Measurements from ENCODE around the gene PHLDA3. TPM values are rescaled to one million over a fixed set of nuclear protein-coding genes. Genes with fewer than 3 reads are reported as not detected.
A peak's percentile ranks its signal among the peaks of the same experiment; 100 is the strongest.

The PHLDA3 gene
- total RNA-seq, 1 donor from 2014 or later = 1.9 TPM

GRCh38 chr1:201508809-201509208, 39.8 kb upstream of the PHLDA3 start:
- peaks cover 22% of the 10 kb centered on the region for H3K4me1 ChIP-seq
- no peaks in the 10 kb centered on the region for H4K20me1 ChIP-seq (ENCODE audit: low read depth)
- Mint-ChIP-seq H3K36me3 (no peaks in the 10 kb centered on the region), H3K27ac (no peak overlapping the region), H3K27me3 (ENCODE audit: insufficient read depth, low read depth) (peaks cover 6% of the 10 kb centered on the region), H3K4me3 (no peak overlapping the region), H3K9me3 (no peaks in the 10 kb centered on the region), H3K4me1 (peaks cover 40% of the 10 kb centered on the region)
- H3K36me3 ChIP-seq = no peaks in the 10 kb centered on the region
- H3K9me3 ChIP-seq (ENCODE audit: low read depth) = no peaks in the 10 kb centered on the region
- H3K4me3 ChIP-seq = no peak overlapping the region
- H3K4me2 ChIP-seq = no peak overlapping the region
- H3K27me3 ChIP-seq = peaks cover 45% of the 10 kb centered on the region
- no peak for DNase-seq (ENCODE audit: low spot score)
- peaks cover 22% of the 10 kb centered on the region for H3F3A ChIP-seq (ENCODE audit: low read depth)
- H3K27ac ChIP-seq = no peak overlapping the region
- TF ChIP-seq EZH2 (IDR thresholded peaks at IDR 0.05) (no peak), EZH2phosphoT487 (IDR thresholded peaks at IDR 0.05) (no peak), CTCF (IDR thresholded peaks at IDR 0.05) (no peak)
- H2AFZ ChIP-seq (replicated peaks) = no peak overlapping the region
- H3K9ac ChIP-seq = no peak overlapping the region
- no peaks in the 10 kb centered on the region for H3K79me2 ChIP-seq (ENCODE audit: low read depth)

- Histone ChIP-seq H3F3A (ENCODE audit: low read depth) (peaks cover 22% of the 10 kb centered on the region), H4K20me1 (ENCODE audit: low read depth) (no peaks in the 10 kb centered on the region), H3K9me3 (ENCODE audit: low read depth) (no peaks in the 10 kb centered on the region), H3K27ac (no peak overlapping the region), H3K79me2 (ENCODE audit: low read depth) (no peaks in the 10 kb centered on the region), H3K4me2 (peak overlapping the region; percentile 75), H3K9ac (no peak overlapping the region), H2AFZ (replicated peaks) (no peak overlapping the region), H3K36me3 (no peaks in the 10 kb centered on the region), H3K4me3 (peak overlapping the region; percentile 39), H3K4me1 (peaks cover 29% of the 10 kb centered on the region), H3K27me3 (peaks cover 45% of the 10 kb centered on the region)
- no peaks in the 10 kb centered on the region for H3K9me3 Mint-ChIP-seq
- peak overlapping the region; percentile 25 for H3K27ac Mint-ChIP-seq
- peaks cover 44% of the 10 kb centered on the region for H3K4me1 Mint-ChIP-seq
- TF ChIP-seq CTCF (IDR thresholded peaks at IDR 0.05) (no peak), EZH2phosphoT487 (IDR thresholded peaks at IDR 0.05) (no peak), EZH2 (IDR thresholded peaks at IDR 0.05) (no peak)
- DNase-seq (ENCODE audit: low spot score) = no peak
- H3K27me3 Mint-ChIP-seq (ENCODE audit: insufficient read depth, low read depth) = peaks cover 3% of the 10 kb centered on the region
- no peak overlapping the region for H3K4me3 Mint-ChIP-seq
- H3K36me3 Mint-ChIP-seq = no peaks in the 10 kb centered on the region
These were observed 38.3 kb upstream of the PHLDA3 start for GRCh38 chr1:201507360-201507675.

- Histone ChIP-seq H3K4me1 (peaks cover 29% of the 10 kb centered on the region), H3K27ac (no peak within 1 kb of the TSS), H3K36me3 (no peaks in the 10 kb centered on the region), H2AFZ (replicated peaks) (no peak within 1 kb of the TSS), H3F3A (ENCODE audit: low read depth) (peaks cover 20% of the 10 kb centered on the region), H4K20me1 (ENCODE audit: low read depth) (no peaks in the 10 kb centered on the region), H3K79me2 (ENCODE audit: low read depth) (no peaks in the 10 kb centered on the region), H3K9me3 (ENCODE audit: low read depth) (no peaks in the 10 kb centered on the region), H3K9ac (no peak within 1 kb of the TSS), H3K27me3 (peaks cover 45% of the 10 kb centered on the region), H3K4me3 (peak within 1 kb of the TSS; percentile 39), H3K4me2 (peak within 1 kb of the TSS; percentile 75)
- Mint-ChIP-seq H3K27ac (peak within 1 kb of the TSS; percentile 83), H3K36me3 (no peaks in the 10 kb centered on the region), H3K27me3 (ENCODE audit: insufficient read depth, low read depth) (peaks cover 5% of the 10 kb centered on the region), H3K4me1 (peaks cover 41% of the 10 kb centered on the region), H3K9me3 (no peaks in the 10 kb centered on the region), H3K4me3 (no peak within 1 kb of the TSS)
- TF ChIP-seq CTCF (IDR thresholded peaks at IDR 0.05) (no peak), EZH2 (IDR thresholded peaks at IDR 0.05) (no peak), EZH2phosphoT487 (IDR thresholded peaks at IDR 0.05) (no peak)
- DNase-seq (ENCODE audit: low spot score) = peak; percentile 34
These were observed 37.8 kb upstream of the PHLDA3 start, which contains the start of gene CSRP1 for GRCh38 chr1:201506557-201507359. CSRP1 (minus strand) TSS chr1:201507123; CDS start chr1:201496303, 10,820 bp downstream.

All from neural progenitor cell (in vitro differentiated cells).